ENCODE data around the gene TTLL8. TPM values are rescaled to one million over a fixed set of nuclear protein-coding genes. Genes with fewer than 3 reads are reported as not detected.

The TTLL8 gene
- total RNA-seq, 4 donors from 2014 or later = not detected

GRCh38 chr22:50082961-50083461 is 24.9 kb upstream of the TTLL8 start:
- DNase-seq (ENCODE audit: low spot score) (no peak), ATAC-seq (ENCODE audit: low FRiP score) (no peak)
- no peak for TF ChIP-seq CTCF (IDR thresholded peaks at IDR 0.05)

GRCh38 chr22:50082197-50082715 is 24.2 kb upstream of the TTLL8 start:
- no peak for TF ChIP-seq CTCF (IDR thresholded peaks at IDR 0.05)
- no peak for ATAC-seq (ENCODE audit: low FRiP score)
- no peak for DNase-seq (ENCODE audit: low spot score)

GRCh38 chr22:50081426-50082196 is 23.5 kb upstream of the TTLL8 start:
- TF ChIP-seq CTCF (IDR thresholded peaks at IDR 0.05) = no peak
- DNase-seq (ENCODE audit: low spot score) (no peak), ATAC-seq (ENCODE audit: low FRiP score) (no peak)

- DNase-seq (ENCODE audit: low spot score) = no peak
- ATAC-seq (ENCODE audit: low FRiP score) = no peak
- TF ChIP-seq CTCF (IDR thresholded peaks at IDR 0.05) = no peak
Observed at GRCh38 chr22:50080077-50080465, 22.0 kb upstream of the TTLL8 start.

GRCh38 chr22:50078761-50079160 is 20.7 kb upstream of the TTLL8 start:
- no peak for TF ChIP-seq CTCF (IDR thresholded peaks at IDR 0.05)
- DNase-seq (ENCODE audit: low spot score) (no peak), ATAC-seq (ENCODE audit: low FRiP score) (no peak)

- TF ChIP-seq CTCF (IDR thresholded peaks at IDR 0.05) = no peak
- DNase-seq (ENCODE audit: low spot score) = no peak
- no peak for ATAC-seq (ENCODE audit: low FRiP score)
Observed at GRCh38 chr22:50078246-50078645, 20.1 kb upstream of the TTLL8 start.
